NCI-H2227 treated with DMSO at 0.1 percent for 48 hours (cell line): ENCODE results near the gene DTL.

Source experiments
- DNase-seq: peaks from one replicate; lab custom pipeline; 2025; lab: John Stamatoyannopoulos, UW

DTL gene

DNA sequence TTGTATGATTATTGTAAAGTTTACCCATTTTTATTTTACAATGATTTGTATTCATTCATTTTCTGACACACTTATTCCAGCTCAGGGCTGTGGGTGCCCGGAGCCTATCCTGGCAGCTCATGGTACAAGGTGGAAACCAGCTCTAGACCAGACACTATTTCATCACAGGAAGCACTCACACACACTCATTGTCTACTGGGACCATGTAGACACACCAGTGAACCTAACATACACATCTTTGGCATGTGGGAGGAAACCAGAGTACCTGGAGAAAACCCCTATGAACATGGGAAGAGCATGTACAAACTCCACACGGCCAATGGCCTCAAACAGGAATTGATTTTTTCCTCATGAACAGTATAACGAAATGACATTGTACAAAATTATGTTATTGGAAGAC is 2.4 kb downstream of the DTL start:
- DNase-seq, result no peak

- DNase-seq, result no peak
Measured at GRCh38 chr1:212039622-212040021, 4.1 kb downstream of the DTL start.

GRCh38 chr1:212040629-212041412 is 5.3 kb downstream of the DTL start:
- DNase-seq, result no peak

- DNase-seq, result no peak
Measured at GRCh38 chr1:212042436-212042835, 6.9 kb downstream of the DTL start.

DNA sequence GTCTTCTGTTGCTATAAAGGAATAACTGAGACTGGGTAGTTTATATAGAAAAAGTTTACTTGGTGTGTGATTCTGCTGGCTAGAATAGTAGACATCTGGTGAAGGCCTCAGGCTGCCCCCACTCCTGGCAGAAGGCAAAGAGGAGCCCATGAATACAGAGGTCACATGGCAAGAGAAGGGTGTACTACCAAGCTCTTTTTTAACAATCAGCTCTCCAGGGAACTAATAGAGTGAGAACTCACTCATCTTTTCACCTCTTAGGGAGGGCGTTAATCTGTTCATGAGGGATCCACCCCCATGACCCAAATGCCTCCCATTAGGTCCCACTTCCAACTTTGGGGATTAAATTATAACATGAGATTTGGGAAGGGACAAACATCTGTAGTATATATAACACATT is 9.3 kb downstream of the DTL start:
- DNase-seq, result no peak

DNA sequence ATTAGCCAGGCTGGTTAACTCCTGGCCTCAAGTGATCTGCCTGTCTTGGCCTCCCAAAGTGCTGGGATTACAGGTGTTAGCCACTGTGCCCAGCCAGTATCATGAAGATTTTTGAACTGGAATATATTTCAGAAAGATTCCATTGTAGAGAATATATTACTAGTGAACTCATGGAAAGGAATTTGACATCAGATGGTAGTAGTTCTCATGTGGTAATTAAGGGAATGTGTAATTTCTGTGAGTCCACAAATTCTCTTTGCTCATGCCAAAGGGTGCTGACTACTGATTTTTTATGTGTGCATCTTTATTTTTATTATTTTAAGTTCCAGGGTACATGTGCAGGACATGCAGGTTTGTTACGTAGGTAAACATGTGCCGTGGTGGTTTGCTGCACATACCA is 10.4 kb downstream of the DTL start:
- no peak for DNase-seq

DNA sequence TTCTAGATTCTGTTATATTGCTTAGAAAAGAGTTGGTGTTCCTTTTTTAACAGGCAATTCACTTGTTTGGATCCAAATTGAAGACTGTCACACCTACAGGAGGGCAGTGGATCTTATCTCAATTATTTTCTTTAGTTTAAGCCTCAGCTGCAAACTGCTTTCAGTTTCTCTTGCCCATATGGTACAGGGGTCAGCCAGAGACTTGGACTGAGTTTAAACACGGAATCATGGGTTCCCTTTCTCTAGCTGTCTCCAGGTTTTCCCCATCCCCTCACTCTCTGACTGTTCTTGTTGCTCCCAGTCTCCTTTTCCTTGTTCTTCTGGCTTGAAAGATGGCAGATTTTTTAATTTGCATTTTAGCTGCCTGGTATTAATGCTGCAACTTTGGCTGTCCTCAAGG is 18.4 kb downstream of the DTL start:
- no peak for DNase-seq

DNA sequence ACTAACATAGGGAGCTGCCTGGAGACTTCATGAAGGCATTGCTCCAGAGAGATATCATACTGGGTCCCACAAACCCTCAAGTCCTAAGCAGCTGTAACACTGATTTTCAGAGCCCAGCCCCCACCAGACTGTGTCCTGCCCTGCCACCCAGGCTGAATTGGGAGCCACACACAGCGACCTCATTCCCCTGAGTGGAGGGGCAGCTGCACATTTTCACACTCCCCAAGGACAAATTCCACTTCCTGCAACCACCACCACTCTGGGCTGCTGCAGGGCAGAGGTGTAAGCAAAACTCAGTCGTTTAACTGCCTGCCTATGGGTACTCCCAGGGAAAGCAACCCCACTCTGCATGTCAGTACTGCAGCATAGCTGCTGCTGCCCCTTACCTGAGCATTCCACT is 19.8 kb downstream of the DTL start:
- DNase-seq, result no peak

- DNase-seq, result no peak
Measured at GRCh38 chr1:212060632-212061472, 25.3 kb downstream of the DTL start.

DNA sequence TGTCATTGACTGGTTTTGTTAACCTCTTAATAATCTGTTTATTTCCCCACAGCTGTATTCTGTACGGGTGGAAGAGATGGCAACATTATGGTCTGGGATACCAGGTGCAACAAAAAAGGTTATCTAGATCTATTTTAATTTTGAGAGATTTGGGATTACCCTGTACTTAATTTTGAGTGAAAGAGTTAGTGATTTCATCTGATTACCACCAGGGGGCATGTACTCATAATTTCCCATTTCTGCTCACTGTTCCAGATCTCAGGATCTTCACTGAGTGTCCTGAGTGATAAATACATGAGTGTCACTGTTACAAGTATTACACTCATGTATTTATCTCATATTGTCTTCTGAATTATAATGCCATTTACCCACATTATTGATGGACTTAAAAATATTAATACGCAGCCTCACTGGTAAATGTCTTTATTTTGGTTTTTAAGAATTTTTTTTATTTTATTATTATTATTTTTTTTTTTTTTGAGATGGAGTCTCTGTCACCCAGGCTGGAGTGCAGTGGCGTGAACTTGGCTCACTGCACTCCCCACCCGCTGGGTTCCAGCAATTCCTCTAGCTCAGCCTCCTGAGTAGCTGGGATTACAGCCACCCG is 27.4 kb downstream of the DTL start:
- peak; percentile 12 for DNase-seq

- DNase-seq, result no peak
Measured at GRCh38 chr1:212067787-212068186, 32.2 kb downstream of the DTL start.

DNA sequence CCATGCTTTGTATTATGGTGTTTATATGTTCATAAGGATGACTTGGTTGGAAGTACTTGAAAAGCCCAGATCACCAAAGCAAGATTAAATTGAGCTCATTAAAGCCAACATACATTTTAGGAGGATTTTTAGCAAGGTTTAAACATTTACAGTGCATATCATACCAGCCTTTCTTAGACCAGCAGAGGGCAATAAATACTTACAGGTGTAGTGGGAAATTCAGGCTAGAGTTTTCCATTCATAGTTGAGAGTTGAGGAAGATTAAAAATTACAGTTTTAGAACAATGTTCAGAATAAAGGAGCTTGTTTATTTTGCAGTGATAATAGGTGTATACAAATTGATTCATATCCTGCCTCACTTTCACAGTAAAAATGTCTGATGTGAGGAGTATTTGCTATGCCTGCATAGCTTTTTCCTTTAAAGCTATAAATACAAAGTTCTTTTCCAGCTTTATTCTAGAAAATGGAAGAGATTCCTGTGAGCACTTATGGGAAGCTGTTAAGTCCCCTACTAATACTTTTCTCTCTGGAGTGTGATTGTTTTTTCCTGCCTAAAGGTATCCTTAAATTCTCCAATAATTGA is 35.3 kb downstream of the DTL start:
- peak; percentile 18 for DNase-seq

DNA sequence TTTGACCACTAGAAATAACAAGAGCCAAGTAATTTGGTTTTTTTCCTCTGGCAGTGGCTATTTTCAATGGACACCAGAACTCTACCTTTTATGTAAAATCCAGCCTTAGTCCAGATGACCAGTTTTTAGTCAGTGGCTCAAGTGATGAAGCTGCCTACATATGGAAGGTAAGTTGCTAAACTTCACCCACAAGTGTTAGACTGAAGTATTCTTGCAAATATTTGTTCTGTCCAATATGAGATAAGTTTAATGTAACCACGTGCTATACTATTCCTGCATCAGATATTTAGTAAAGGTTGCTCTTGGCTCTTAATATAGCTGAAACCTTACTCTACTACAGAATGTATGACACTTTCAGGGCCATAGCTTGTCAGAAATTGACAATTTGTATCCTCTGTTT is 36.5 kb downstream of the DTL start:
- DNase-seq, result no peak

GRCh38 chr1:212073490-212073889 is 37.9 kb downstream of the DTL start:
- no peak for DNase-seq

DNA sequence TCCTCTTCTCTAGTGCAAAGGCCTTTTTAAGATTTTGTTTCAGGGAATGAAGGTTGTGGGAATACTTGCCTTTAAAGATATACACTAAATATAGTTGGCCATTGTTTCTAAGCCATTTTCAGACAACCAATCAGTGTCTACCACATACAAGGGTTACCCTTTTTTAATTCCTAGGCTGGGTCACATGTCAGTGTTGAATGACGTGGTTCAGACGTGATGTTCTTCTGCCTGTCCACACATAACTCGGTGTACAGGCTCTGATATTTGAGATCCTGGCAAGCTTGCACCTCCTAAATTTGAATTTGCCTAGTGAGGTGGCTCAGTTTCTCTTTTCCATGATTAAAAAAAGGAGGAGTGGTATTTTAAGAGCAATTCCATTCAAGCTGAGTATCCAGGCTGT is 38.8 kb downstream of the DTL start:
- DNase-seq, result no peak

GRCh38 chr1:212074856-212075255 is 39.3 kb downstream of the DTL start:
- DNase-seq, result no peak

- DNase-seq, result no peak
Measured at GRCh38 chr1:212077028-212077427, 41.5 kb downstream of the DTL start.

GRCh38 chr1:212078826-212079225 is 43.3 kb downstream of the DTL start:
- no peak for DNase-seq

DNA sequence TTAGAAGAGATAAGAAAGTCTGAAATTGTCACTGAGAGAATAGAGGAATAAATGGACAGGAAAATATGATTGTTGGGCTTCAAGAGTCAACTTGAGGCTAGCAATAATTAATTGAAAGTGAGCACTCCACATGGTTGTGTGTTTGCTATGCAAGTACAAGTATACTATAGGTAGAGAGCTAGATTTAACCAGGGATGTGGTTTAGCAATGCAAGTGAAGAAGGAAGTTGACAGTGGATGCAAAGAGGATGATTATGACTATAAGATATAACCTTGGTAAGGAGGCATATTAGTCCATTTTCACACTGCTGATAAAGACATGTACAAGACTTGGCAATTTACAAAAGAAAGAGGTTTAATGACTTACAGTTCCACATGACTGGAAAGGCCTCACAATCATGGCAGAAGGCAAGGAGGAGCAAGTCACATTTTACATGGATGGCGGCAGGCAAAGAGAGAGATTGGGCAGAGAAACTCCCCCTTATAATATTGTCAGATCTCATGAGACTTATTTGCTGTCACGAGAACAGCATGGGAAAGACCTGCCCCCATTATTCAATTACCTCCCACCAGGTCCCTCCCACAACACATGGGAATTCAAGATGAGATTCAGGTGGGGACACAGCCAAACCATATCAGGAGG is 47.3 kb downstream of the DTL start:
- no peak for DNase-seq

DNA sequence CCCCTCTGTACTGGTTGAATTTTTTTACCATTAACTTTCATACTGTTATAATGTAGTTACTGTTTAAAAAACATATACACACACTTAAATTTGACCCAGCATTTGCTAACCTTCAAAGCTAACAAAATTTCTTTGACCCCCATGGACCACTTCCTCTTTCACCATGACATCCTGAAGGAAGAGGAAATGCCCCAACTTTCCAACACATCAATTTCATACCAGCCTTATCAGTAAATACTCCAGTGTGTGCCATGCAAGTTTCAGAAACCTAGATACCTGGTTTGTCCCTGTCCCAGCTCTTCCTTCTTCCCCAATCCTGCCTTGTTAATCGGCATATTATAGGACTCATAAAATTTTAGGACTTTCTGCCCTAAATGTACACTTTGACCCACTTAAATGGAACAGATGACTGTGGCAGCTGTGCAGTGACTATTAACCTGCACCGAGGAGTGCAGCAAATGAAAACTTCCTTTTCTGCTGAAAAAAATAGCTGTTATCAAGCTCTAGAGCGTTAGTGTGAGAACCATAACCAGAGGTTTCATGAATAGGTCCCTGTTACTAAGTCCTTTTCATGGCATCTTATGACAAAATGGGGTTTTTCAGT is 54.1 kb downstream of the DTL start:
- no peak for DNase-seq

- no peak for DNase-seq
Measured at GRCh38 chr1:212091438-212092121, 56.0 kb downstream of the DTL start.
